ENCODE measurements around the gene CERT1.

CERT1 gene

DNA sequence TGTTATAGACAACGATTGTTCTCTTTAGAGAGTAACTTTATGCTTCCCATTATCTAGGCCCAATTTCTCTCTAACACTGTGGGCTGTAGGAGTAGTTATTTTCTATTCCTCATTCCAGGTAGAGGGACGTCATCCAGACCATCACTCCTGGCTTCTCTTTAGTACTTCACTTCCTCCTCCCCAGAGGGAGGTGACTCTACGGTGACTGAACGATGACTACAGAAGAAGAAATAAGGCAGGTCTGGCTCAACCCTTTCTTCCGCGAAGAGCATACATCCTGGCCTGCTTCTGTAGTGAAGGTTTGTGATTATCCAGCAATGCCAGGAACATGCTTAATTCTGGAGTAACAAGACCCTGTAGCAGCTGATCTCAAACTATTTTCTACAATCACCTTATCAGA is 123.6 kb downstream of the CERT1 start:
- H3K36me3 Mint-ChIP-seq (ENCODE audit: low read depth), result peaks cover 71% of the 10 kb centered on the region
- H3K27ac Mint-ChIP-seq, result no peak overlapping the region

DNA sequence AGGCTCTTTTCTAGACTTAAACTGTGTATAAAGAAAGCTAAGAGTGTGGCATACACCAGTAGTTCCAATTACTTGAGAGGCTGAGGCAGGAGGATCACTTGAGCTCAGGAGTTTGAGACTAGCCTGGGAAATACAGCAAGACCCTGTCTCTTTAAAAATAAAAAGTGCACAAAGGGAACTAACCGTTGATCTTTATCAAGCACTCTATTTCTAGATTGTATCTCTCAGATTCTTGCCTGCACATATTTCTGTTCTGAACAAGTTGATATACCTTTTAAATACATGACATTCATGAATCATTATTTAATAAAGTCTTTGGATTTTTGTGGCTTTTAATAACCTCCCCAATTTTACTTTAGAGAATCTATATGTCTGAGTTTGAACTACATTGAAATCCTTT is 127.2 kb downstream of the CERT1 start:
- H3K27ac Mint-ChIP-seq, result no peak overlapping the region
- H3K9me3 Mint-ChIP-seq, result no peaks in the 10 kb centered on the region
- peaks cover 8% of the 10 kb centered on the region for H3K4me1 Mint-ChIP-seq (ENCODE audit: low read depth)
- H3K36me3 Mint-ChIP-seq (ENCODE audit: low read depth), result peaks cover 76% of the 10 kb centered on the region
- intact Hi-C loops (cut with micrococcal nuclease), result loop anchor here (5.0 kb wide), 1 partner anchor 37 kb away; no protein-coding TSS in a partner anchor
- no peak overlapping the region for H3K4me3 Mint-ChIP-seq
- H3K27me3 Mint-ChIP-seq, result no peaks in the 10 kb centered on the region

More for the DNA sequence above, 123.6 kb downstream of the CERT1 start:
- Mint-ChIP-seq H3K9me3 (no peaks in the 10 kb centered on the region), H3K4me1 (ENCODE audit: low read depth) (peaks cover 8% of the 10 kb centered on the region), H3K4me3 (no peak overlapping the region), H3K27me3 (no peaks in the 10 kb centered on the region)
- intact Hi-C loops (cut with micrococcal nuclease), result no loop called here

DNA sequence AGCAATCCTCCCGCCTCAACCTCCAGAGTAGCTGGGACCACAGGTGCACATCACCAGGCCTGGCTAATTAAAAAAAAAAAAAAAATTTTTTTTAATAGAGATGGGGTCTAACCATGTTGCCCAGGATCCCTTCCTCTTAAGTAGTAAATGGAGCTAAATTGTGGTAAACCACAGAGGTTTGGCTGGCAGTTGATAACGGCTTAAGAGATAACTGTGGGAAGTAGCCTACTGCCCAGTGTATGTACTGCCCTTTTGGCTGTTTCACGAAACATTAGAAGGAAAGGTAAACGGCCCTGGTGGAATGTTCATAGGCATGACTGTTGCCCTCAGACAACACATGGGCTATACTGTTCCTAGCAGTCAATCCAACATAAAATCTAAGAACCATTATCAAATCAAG is 130.0 kb downstream of the CERT1 start:
- Mint-ChIP-seq H3K36me3 (ENCODE audit: low read depth) (peaks cover 63% of the 10 kb centered on the region), H3K4me3 (no peak overlapping the region), H3K27ac (no peak overlapping the region), H3K4me1 (ENCODE audit: low read depth) (no peaks in the 10 kb centered on the region), H3K27me3 (no peaks in the 10 kb centered on the region), H3K9me3 (no peaks in the 10 kb centered on the region)
- intact Hi-C loops (cut with micrococcal nuclease), result loop anchor here (5.0 kb wide), 1 partner anchor 34 kb away; no protein-coding TSS in a partner anchor

DNA sequence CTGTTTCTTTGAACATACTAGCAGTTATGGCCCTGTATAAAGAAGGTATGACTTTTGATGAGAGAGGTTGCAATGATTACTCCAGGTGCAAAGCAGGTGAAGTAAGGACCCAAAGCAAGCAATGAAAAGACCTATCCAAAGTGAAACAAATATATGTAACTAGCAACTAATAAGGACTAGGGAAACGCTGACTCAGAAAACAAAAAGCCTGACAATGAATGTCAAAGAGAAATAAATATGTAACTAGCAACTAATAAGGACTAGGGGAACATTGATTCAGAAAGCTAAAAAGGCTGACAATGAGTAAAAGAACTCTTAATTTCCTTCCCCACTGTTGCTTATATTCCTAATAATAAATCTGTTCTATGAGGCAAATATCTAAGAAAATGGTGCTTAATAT is 131.3 kb downstream of the CERT1 start:
- intact Hi-C loops (cut with micrococcal nuclease), result loop anchor here (5.0 kb wide), 1 partner anchor 33 kb away; no protein-coding TSS in a partner anchor
- no peak overlapping the region for H3K27ac Mint-ChIP-seq
- H3K4me1 Mint-ChIP-seq (ENCODE audit: low read depth), result no peaks in the 10 kb centered on the region
- H3K27me3 Mint-ChIP-seq, result no peaks in the 10 kb centered on the region
- peaks cover 72% of the 10 kb centered on the region for H3K36me3 Mint-ChIP-seq (ENCODE audit: low read depth)
- H3K4me3 Mint-ChIP-seq, result no peak overlapping the region
- no peaks in the 10 kb centered on the region for H3K9me3 Mint-ChIP-seq

DNA sequence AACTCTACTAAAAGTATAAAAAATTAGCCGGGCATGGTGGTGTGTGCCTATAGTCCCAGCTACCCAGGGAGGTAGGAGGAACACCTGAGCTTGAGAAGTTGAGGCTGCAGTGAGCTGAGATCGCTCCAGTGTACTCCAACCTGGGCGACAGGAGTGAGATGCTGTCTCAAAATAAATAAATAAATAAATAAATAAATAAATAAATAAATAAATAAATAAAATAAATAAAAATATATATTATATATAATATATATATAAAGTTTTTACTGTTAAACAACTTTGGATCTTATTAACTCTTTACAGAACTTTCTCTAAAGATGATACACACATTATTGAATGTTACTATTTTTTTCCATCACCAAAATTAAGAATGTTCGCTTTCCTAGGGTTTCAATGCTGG is 136.0 kb downstream of the CERT1 start:
- intact Hi-C loops (cut with micrococcal nuclease), result no loop called here
- Mint-ChIP-seq H3K4me3 (no peak overlapping the region), H3K36me3 (ENCODE audit: low read depth) (peaks cover 67% of the 10 kb centered on the region), H3K4me1 (ENCODE audit: low read depth) (no peaks in the 10 kb centered on the region), H3K9me3 (no peaks in the 10 kb centered on the region), H3K27me3 (no peaks in the 10 kb centered on the region), H3K27ac (no peak overlapping the region)

DNA sequence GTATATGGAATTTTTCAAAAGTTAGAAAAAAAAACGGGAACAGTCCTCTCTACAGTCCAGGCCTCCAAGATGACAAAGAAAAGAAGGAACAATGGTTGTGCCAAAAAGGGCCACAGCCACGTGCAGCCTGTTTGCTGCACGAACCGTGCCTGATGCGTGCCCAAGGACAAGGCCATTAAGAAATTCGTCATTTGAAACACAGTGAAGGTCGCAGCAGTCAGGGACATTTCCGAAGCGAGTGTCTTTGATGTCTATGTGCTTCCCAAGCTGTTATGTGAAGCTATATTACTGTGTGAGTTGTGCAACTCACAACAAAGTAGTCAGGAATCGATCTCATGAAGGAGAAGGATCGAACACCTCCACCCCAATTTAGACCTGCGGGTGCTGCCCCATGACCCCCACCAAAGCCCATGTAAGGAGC is 137.0 kb downstream of the CERT1 start:
- H3K4me1 Mint-ChIP-seq (ENCODE audit: low read depth), result no peaks in the 10 kb centered on the region
- intact Hi-C loops (cut with micrococcal nuclease), result no loop called here
- H3K36me3 Mint-ChIP-seq (ENCODE audit: low read depth), result peaks cover 62% of the 10 kb centered on the region
- no peak overlapping the region for H3K4me3 Mint-ChIP-seq
- no peaks in the 10 kb centered on the region for H3K9me3 Mint-ChIP-seq
- no peak overlapping the region for H3K27ac Mint-ChIP-seq
- H3K27me3 Mint-ChIP-seq, result no peaks in the 10 kb centered on the region

DNA sequence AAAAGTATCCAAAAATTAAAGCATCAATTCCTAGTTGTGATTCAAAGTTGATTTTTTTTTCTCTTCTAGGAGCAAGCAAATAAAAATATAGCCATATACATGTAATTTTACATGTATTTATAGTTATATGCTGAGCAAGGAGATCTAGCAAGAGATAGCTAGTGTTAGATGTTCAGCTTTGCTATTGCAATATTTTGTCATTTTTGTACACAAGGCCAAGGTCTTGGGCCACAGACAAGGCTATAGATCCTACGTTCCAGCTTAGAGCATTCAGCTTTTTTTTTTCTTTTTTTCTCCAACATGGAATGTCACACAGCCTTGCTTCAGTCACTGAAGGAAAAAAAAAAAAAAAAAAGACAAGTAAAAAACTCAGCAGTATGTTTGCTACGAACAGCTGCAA is 137.6 kb downstream of the CERT1 start:
- Mint-ChIP-seq H3K4me1 (ENCODE audit: low read depth) (no peaks in the 10 kb centered on the region), H3K27ac (no peak overlapping the region), H3K27me3 (no peaks in the 10 kb centered on the region), H3K36me3 (ENCODE audit: low read depth) (peaks cover 62% of the 10 kb centered on the region), H3K9me3 (no peaks in the 10 kb centered on the region), H3K4me3 (no peak overlapping the region)
- intact Hi-C loops (cut with micrococcal nuclease), result no loop called here

DNA sequence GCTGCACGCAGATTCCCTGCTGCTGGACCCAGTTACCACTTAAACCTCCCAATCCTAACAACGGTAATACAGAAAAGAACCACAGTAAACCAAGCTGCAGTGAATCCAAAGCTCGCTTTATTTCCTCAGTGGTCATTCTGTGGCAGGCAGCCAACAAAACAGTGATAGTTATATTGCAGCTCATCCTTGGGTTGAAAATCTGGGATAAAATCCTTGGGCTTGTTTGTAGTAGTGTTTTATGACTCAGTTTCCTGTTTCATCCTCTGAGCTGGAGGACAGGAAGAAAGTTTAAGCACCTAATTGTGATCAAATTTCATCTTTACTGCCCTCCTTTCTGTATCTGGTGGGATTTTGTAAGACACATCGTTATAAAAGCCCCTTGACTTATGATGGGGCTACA is 143.0 kb downstream of the CERT1 start:
- peaks cover 31% of the 10 kb centered on the region for H3K36me3 Mint-ChIP-seq (ENCODE audit: low read depth)
- H3K27ac Mint-ChIP-seq, result no peak overlapping the region
- H3K27me3 Mint-ChIP-seq, result no peaks in the 10 kb centered on the region
- H3K4me3 Mint-ChIP-seq, result no peak overlapping the region
- intact Hi-C loops (cut with micrococcal nuclease), result loop anchor here (5.0 kb wide), 1 partner anchor 324 kb away; no protein-coding TSS in a partner anchor
- no peaks in the 10 kb centered on the region for H3K4me1 Mint-ChIP-seq (ENCODE audit: low read depth)
- no peaks in the 10 kb centered on the region for H3K9me3 Mint-ChIP-seq

DNA sequence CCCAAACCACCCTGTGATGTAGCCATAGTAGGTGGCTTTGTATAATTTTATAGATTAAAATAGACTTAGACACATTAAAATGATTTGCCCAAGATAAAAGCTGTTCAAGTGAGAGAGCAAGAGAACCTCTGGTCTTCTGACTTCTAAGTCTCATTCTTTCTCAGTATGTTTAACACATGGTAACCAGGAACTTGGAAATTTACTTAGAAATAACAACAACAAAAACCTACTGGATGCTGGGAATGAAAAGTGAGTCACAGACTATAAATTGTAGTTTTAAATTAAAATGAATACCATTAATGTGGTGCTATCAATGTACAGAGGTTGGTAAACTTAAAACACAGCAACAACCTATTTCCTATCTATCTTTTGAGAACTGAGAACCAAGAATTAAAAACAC is 144.0 kb downstream of the CERT1 start:
- Mint-ChIP-seq H3K27ac (no peak overlapping the region), H3K4me3 (no peak overlapping the region), H3K9me3 (no peaks in the 10 kb centered on the region), H3K27me3 (no peaks in the 10 kb centered on the region), H3K36me3 (ENCODE audit: low read depth) (peaks cover 33% of the 10 kb centered on the region), H3K4me1 (ENCODE audit: low read depth) (no peaks in the 10 kb centered on the region)
- intact Hi-C loops (cut with micrococcal nuclease), result loop anchor here (5.0 kb wide), 1 partner anchor 325 kb away; no protein-coding TSS in a partner anchor

DNA sequence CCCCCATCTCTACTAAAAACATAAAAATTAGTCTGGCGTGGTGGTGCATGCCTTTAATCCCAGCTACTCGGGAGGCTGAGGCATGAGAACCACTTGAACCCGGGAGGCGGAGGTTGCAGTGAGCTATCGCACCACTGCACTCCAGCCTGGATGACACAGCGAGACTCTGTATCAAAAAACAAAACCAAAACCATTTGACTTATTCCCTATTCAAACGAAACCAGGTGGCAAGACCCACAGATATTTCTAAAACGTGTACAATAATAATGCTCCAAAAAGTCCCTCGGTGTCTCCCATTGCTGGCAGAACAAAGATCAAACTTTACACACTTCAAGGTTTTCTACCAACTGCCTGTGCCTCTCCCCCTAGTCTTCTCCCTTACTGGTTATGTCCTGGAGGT is 144.6 kb downstream of the CERT1 start:
- Mint-ChIP-seq H3K4me1 (ENCODE audit: low read depth) (no peaks in the 10 kb centered on the region), H3K9me3 (no peaks in the 10 kb centered on the region), H3K27ac (no peak overlapping the region), H3K27me3 (no peaks in the 10 kb centered on the region), H3K36me3 (ENCODE audit: low read depth) (peaks cover 39% of the 10 kb centered on the region), H3K4me3 (no peak overlapping the region)
- intact Hi-C loops (cut with micrococcal nuclease), result loop anchor here (5.0 kb wide), 1 partner anchor 326 kb away; no protein-coding TSS in a partner anchor

DNA sequence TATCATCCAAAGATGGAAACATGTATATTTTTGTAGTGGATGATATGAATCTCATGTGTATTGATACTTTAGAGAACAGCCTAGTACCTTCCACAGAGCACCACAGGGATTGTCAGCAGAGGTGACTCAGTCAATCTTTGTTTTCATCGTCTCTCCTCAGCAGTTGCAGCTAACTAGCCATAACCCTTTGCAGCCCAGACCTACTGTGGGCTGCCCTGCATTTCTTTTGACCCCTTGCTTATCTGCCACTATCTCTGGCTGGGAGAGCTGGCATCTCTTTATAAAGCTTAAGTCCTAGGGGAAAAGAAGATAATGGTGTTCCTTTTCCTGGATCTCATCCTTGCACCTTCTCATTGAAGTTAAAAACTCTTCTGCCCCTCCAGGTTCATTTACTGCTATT is 145.7 kb downstream of the CERT1 start:
- intact Hi-C loops (cut with micrococcal nuclease), result loop anchor here (5.0 kb wide), 1 partner anchor 327 kb away; no protein-coding TSS in a partner anchor
- no peaks in the 10 kb centered on the region for H3K27me3 Mint-ChIP-seq
- H3K4me1 Mint-ChIP-seq (ENCODE audit: low read depth), result no peaks in the 10 kb centered on the region
- H3K36me3 Mint-ChIP-seq (ENCODE audit: low read depth), result peaks cover 39% of the 10 kb centered on the region
- H3K9me3 Mint-ChIP-seq, result no peaks in the 10 kb centered on the region
- no peak overlapping the region for H3K4me3 Mint-ChIP-seq
- H3K27ac Mint-ChIP-seq, result no peak overlapping the region

DNA sequence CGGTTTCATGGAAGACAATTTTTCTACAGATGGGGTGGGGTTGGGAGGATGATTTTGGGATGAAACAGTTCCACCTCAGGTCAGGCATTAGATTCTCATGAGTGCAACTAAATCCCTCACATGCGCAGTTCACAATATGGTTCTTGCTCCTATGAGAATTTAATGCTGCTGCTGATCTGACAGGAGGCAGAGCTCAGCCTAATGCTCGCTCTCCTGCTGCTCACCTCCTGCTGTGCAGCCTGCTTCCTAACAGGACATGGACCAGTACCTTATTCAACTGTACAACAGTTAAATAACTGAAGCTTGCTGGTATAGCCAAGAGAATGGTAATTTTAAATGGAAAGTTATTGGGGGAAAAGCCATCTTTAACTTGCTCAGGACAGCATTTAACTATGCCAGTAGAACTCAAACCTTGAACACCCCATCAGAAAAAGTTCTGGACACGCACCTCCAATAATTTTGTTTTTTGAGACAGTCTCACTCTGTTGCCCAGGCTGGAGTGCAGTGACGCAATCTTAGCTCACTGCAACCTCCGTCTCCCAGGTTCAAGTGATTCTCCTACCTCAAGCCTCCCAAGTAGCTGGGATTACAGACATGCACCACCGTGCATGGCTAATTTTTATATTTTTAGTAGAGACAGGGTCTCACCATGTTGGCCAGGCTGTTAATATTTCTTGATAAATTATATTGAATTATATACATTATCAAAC is 146.7 kb downstream of the CERT1 start:
- intact Hi-C loops (cut with micrococcal nuclease), result loop anchor here (5.0 kb wide), 1 partner anchor 328 kb away; no protein-coding TSS in a partner anchor
- no peaks in the 10 kb centered on the region for H3K4me1 Mint-ChIP-seq (ENCODE audit: low read depth)
- H3K4me3 Mint-ChIP-seq, result no peak overlapping the region
- H3K27ac Mint-ChIP-seq, result no peak overlapping the region
- no peaks in the 10 kb centered on the region for H3K27me3 Mint-ChIP-seq
- H3K36me3 Mint-ChIP-seq (ENCODE audit: low read depth), result peaks cover 48% of the 10 kb centered on the region
- no peaks in the 10 kb centered on the region for H3K9me3 Mint-ChIP-seq

DNA sequence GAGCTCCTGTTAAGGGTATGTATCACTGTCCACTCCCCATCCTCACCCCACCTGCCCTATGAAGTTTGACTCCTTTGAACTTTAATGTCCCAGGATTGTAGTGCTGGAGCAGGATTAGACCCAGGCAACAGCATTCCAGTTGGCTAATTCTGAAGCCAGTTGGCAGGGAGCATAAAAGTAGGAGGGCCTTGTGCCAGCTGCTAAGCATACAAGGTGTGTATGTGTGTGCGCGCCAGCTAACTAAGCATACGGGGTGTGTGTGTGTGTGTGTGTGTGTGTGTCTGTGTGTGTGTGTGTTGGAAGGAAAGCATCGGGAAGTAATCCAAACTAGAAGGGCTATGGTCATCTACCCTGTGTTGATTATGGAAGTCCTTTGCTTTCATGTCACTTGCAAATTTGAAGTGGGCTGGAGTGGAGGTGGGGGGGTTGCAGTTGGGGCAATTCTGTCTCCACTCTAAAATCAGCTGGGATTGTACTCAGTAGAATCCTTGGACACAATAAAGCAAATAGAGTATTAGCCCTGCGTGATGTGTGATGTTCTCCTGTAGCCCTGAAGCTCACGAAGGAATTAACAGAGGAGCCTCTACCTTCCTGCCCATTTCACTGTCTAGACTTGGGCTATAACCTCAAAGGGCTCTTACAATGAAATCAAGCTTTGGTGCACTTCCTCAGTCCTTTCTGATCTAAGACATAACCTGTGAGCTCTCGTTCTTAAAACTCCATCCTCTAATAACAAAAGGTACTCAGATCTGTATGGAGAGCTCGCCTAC is 147.5 kb downstream of the CERT1 start:
- H3K27me3 Mint-ChIP-seq, result no peaks in the 10 kb centered on the region
- H3K36me3 Mint-ChIP-seq (ENCODE audit: low read depth), result peaks cover 48% of the 10 kb centered on the region
- H3K9me3 Mint-ChIP-seq, result no peaks in the 10 kb centered on the region
- no peak overlapping the region for H3K27ac Mint-ChIP-seq
- no peaks in the 10 kb centered on the region for H3K4me1 Mint-ChIP-seq (ENCODE audit: low read depth)
- H3K4me3 Mint-ChIP-seq, result no peak overlapping the region
- intact Hi-C loops (cut with micrococcal nuclease), result no loop called here

DNA sequence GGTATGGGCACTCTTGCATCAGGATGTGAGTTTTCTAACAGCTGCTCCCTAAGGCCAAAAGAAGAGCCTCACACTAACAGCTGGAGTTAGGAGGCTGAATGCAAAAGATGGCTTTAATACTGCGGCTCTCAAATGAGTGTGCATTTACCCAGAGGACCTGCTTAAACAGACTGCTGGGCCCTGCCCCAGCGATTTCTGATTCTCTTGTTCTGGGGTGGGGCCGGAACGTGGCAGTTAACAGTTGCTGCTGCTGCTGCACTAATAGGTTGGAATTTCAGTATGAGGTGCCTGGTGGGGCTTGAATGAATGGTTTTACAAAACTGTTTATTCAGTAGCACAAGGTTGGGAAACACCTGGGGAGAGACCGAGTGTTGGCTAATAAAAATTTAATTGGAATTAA is 148.3 kb downstream of the CERT1 start:
- intact Hi-C loops (cut with micrococcal nuclease), result no loop called here
- Mint-ChIP-seq H3K9me3 (no peaks in the 10 kb centered on the region), H3K4me3 (no peak overlapping the region), H3K36me3 (ENCODE audit: low read depth) (peaks cover 55% of the 10 kb centered on the region), H3K27me3 (no peaks in the 10 kb centered on the region), H3K4me1 (ENCODE audit: low read depth) (no peaks in the 10 kb centered on the region), H3K27ac (no peak overlapping the region)

Data from dendritic cell treated with granulocyte-macrophage colony-stimulating factor and Interleukin-4, amounts not matched to agents 40 ng/mL and 50 ng/mL, for 4 days (primary cell).